Activated CD8-positive, alpha-beta T cell treated with anti-CD3 and anti-CD28 coated beads for 36 hours (primary cell): Measurements from ENCODE around the gene GNAI3. TPM values are rescaled to one million over a fixed set of nuclear protein-coding genes. Genes with fewer than 3 reads are reported as not detected.

Experiments
- ATAC-seq: fragments of 200-7000 bp; cut with Tn5 transposase; one replicate; pipeline ENCODE4 v1.10.0; 2021; ENCODE audit warnings: mild to moderate bottlenecking, moderate library complexity
- CTCF ChIA-PET: fragments of 350-600 bp; sonication (Branson Sonifier 250); formaldehyde crosslinking; loops from one replicate; lab custom pipeline; 2021; ENCODE audit warnings: antibody characterized with exemption; lab: Charles Lee
- POLR2A ChIA-PET: fragments of 350-600 bp; sonication (Branson Sonifier 250); formaldehyde crosslinking; loops from one replicate; lab custom pipeline; 2021; ENCODE audit warnings: antibody characterized with exemption; lab: Charles Lee
- DNase-seq: peaks from one replicate; pipeline ENCODE4 v3.0.0-alpha.2; 2020
- H3K27ac Mint-ChIP-seq: one replicate; pipeline ENCODE4 v1.8.0; 2021; ENCODE audit warnings: mild to moderate bottlenecking, mixed read lengths
- H3K27me3 Mint-ChIP-seq: one replicate; pipeline ENCODE4 v1.8.0; 2021; ENCODE audit warnings: mixed read lengths
- H3K36me3 Mint-ChIP-seq: one replicate; pipeline ENCODE4 v1.8.0; 2021; ENCODE audit warnings: low read depth, mixed read lengths
- H3K4me1 Mint-ChIP-seq: one replicate; pipeline ENCODE4 v1.8.0; 2021; ENCODE audit warnings: low read depth, mixed read lengths
- H3K4me3 Mint-ChIP-seq: one replicate; pipeline ENCODE4 v1.8.0; 2021; ENCODE audit warnings: mild to moderate bottlenecking, moderate library complexity, mixed read lengths
- H3K9me3 Mint-ChIP-seq: one replicate; pipeline ENCODE4 v1.8.0; 2021; ENCODE audit warnings: mixed read lengths
- intact Hi-C: fragments of 100-400 bp; cut with micrococcal nuclease; formaldehyde crosslinking; loops from one replicate; pipeline ENCODE4 v1.10.0; 2022
- total RNA-seq, 2 experiments: library from RNA; stranded (reverse); gene quantifications; one replicate each; pipeline ENCODE4 v1.2.3, GENCODE V29; 2021
- TF ChIP-seq, protein P1 (sequence below): fragments of 200-600 bp; IDR thresholded peaks from one replicate; pipeline ENCODE4 v1.8.0; 2022; ENCODE audit warnings: antibody characterized with exemption, mild to moderate bottlenecking

The GNAI3 gene
- total RNA-seq, 2 experiments from 2014 or later, result 7.5 to 7.7 TPM

DNA sequence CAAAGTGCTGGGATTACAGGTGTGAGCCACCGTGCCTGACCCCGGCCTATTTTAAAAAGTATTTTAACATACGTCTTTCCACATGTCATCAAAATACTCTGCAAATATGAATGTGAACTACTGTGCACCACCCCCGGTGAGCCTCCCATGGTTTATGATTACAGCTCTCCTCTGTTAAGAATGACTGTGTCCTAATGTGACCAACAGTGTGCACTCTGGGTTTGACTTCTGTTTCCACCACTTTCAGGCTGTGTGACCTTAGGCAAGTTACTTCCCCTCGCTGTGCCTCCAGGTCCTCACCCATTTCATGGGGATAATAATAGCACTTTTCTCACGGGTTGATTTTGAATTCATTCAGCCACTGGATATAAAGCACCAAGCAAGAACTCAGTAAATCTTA, 85.9 kb downstream of the GNAI3 start:
- peak; percentile 42 for DNase-seq
- ATAC-seq, result peak; percentile 65
- CTCF ChIA-PET, result interaction anchor here (0.8 to 18.5 kb wide), 5 partner anchors 9 to 157 kb away, joined by 3 to 294 read pairs (median 10); partner anchors contain the start of gene GPR61
- intact Hi-C loops, result no loop called here
- POLR2A ChIA-PET, result interaction anchor here (1.8 kb wide), 1 partner anchor 14 kb away, joined by 4 read pairs; no protein-coding TSS in a partner anchor
- Mint-ChIP-seq H3K27me3 (no peaks in the 10 kb centered on the region), H3K27ac (peak overlapping the region; percentile 19), H3K4me3 (no peak overlapping the region), H3K9me3 (no peaks in the 10 kb centered on the region), H3K4me1 (peaks cover 12% of the 10 kb centered on the region), H3K36me3 (peaks cover 13% of the 10 kb centered on the region)
- TF ChIP-seq, protein P1, sequence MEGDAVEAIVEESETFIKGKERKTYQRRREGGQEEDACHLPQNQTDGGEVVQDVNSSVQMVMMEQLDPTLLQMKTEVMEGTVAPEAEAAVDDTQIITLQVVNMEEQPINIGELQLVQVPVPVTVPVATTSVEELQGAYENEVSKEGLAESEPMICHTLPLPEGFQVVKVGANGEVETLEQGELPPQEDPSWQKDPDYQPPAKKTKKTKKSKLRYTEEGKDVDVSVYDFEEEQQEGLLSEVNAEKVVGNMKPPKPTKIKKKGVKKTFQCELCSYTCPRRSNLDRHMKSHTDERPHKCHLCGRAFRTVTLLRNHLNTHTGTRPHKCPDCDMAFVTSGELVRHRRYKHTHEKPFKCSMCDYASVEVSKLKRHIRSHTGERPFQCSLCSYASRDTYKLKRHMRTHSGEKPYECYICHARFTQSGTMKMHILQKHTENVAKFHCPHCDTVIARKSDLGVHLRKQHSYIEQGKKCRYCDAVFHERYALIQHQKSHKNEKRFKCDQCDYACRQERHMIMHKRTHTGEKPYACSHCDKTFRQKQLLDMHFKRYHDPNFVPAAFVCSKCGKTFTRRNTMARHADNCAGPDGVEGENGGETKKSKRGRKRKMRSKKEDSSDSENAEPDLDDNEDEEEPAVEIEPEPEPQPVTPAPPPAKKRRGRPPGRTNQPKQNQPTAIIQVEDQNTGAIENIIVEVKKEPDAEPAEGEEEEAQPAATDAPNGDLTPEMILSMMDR, result no peak

- Mint-ChIP-seq H3K4me3 (no peak overlapping the region), H3K4me1 (peaks cover 13% of the 10 kb centered on the region), H3K27ac (peak overlapping the region; percentile 19), H3K36me3 (peaks cover 9% of the 10 kb centered on the region), H3K27me3 (no peaks in the 10 kb centered on the region), H3K9me3 (no peaks in the 10 kb centered on the region)
- peak; percentile 50 for ATAC-seq
- CTCF ChIA-PET, result interaction anchor here (0.8 to 18.5 kb wide), 10 partner anchors 8 to 156 kb away, joined by 3 to 294 read pairs (median 7); partner anchors contain the start of genes GPR61, GSTM1 and GSTM4
- TF ChIP-seq, protein P1, result no peak
- POLR2A ChIA-PET, result interaction anchor here (1.8 kb wide), 1 partner anchor 14 kb away, joined by 4 read pairs; no protein-coding TSS in a partner anchor
- DNase-seq, result peak; percentile 43
- intact Hi-C loops, result no loop called here
Observed at GRCh38 chr1:109634771-109635750, 86.6 kb downstream of the GNAI3 start.

GRCh38 chr1:109635862-109636200, 87.4 kb downstream of the GNAI3 start:
- ChIA-PET CTCF (interaction anchor here (1.0 to 18.5 kb wide), 14 partner anchors 11 to 425 kb away, joined by 3 to 294 read pairs (median 6); partner anchors contain the start of genes AHCYL1, GNAI3, GPR61 and GSTM1), POLR2A (no interaction called here)
- Mint-ChIP-seq H3K27me3 (no peaks in the 10 kb centered on the region), H3K36me3 (peaks cover 8% of the 10 kb centered on the region), H3K9me3 (no peaks in the 10 kb centered on the region), H3K4me3 (no peak overlapping the region), H3K4me1 (peaks cover 14% of the 10 kb centered on the region), H3K27ac (no peak overlapping the region)
- ATAC-seq, result no peak
- intact Hi-C loops, result no loop called here
- no peak for DNase-seq
- TF ChIP-seq, protein P1, result no peak

DNA sequence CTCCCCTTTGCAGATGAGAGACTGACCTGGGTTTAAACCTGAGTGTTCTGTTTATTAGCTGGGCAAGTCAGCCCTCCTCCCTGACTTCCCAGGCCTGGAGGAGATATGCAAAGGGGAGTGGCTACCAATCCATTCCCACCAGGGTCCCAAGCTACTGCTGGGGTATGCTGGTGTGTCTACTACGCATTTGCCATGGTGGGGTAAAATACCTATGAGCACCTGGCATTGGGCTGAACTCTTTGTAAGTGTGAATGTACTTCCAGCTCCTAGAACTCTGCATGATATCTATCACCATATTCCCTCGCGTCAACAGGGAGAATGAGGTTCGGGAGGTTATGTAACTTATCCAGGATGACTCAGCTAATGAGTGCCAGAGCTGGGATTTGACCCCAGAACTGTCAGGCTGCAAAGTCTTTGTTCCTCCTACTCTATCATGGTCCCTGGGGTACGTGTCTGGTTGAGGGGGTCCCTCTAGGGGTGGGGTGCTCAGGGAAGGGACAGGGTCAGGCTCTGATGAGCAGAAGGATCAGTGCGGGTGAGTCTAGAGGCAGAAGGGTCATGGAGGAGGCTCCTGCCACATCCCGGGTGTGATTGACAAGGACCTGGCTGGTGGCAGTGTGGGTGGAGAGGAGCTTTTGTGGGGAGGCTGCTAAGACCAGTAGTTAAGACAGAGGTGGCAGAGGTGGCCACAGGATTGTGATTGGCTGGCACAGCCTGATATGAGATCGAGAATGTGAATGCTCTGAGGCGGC, 88.0 kb downstream of the GNAI3 start:
- intact Hi-C loops, result no loop called here
- CTCF ChIA-PET, result interaction anchor here (1.1 to 18.5 kb wide), 14 partner anchors 15 to 424 kb away, joined by 3 to 294 read pairs (median 6); partner anchors contain the start of genes AHCYL1, AMPD2, GNAI3 and GPR61
- Mint-ChIP-seq H3K9me3 (no peaks in the 10 kb centered on the region), H3K4me3 (no peak overlapping the region), H3K4me1 (peaks cover 14% of the 10 kb centered on the region), H3K27me3 (no peaks in the 10 kb centered on the region), H3K27ac (no peak overlapping the region), H3K36me3 (peaks cover 2% of the 10 kb centered on the region)
- no peak for ATAC-seq
- POLR2A ChIA-PET, result interaction anchor here (0.7 kb wide), 1 partner anchor 8 kb away, joined by 4 read pairs; no protein-coding TSS in a partner anchor
- TF ChIP-seq, protein P1, result no peak
- no peak for DNase-seq
